ENCODE measurements around the gene RNF213. TPM values are rescaled to one million over a fixed set of nuclear protein-coding genes. Genes with fewer than 3 reads are reported as not detected.

Gene RNF213
- total RNA-seq, 2 donors from 2014 or later = 98.8 to 136 TPM

DNA sequence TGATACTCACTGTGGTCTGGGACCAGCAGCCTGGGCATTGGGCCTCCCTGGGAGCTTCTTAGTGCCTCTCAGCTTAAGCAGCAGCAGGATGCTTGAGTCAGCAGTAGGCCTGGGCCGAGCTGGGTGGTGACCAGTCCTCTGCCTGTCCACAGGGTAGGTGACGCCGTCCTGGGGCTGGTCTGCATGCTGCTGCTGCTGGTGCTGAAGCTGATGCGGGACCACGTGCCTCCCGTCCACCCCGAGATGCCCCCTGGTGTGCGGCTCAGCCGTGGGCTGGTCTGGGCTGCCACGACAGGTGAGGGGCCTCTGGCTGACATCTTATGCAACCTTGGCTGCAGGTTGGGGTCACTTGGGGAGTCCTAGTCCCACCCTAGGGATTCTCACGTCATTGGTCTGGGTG lies 33.0 kb upstream of the RNF213 start:
- Mint-ChIP-seq H3K27me3 (ENCODE audit: insufficient read depth) (no peaks in the 10 kb centered on the region), H3K27ac (no peak overlapping the region), H3K4me3 (no peak overlapping the region), H3K9me3 (peaks cover 21% of the 10 kb centered on the region), H3K36me3 (ENCODE audit: low read depth) (peaks cover 57% of the 10 kb centered on the region), H3K4me1 (peaks cover 10% of the 10 kb centered on the region)
- Histone ChIP-seq H3K4me3 (ENCODE audit: low read length) (no peak overlapping the region), H3K27ac (ENCODE audit: low read depth, low read length) (no peak overlapping the region), H3K27me3 (ENCODE audit: control insufficient read depth, insufficient read depth, low read length, poor library complexity, severe bottlenecking) (no peaks in the 10 kb centered on the region), H3K9me3 (ENCODE audit: control insufficient read depth, low read length) (peaks cover 21% of the 10 kb centered on the region), H3K9ac (ENCODE audit: extremely low read depth, low read length, poor library complexity, severe bottlenecking) (no peak overlapping the region), H3K4me1 (ENCODE audit: control insufficient read depth, insufficient read depth, low read length) (no peaks in the 10 kb centered on the region), H3K36me3 (ENCODE audit: control insufficient read depth, insufficient read depth, low read length) (peaks cover 64% of the 10 kb centered on the region)
- TF ChIP-seq, protein P1, sequence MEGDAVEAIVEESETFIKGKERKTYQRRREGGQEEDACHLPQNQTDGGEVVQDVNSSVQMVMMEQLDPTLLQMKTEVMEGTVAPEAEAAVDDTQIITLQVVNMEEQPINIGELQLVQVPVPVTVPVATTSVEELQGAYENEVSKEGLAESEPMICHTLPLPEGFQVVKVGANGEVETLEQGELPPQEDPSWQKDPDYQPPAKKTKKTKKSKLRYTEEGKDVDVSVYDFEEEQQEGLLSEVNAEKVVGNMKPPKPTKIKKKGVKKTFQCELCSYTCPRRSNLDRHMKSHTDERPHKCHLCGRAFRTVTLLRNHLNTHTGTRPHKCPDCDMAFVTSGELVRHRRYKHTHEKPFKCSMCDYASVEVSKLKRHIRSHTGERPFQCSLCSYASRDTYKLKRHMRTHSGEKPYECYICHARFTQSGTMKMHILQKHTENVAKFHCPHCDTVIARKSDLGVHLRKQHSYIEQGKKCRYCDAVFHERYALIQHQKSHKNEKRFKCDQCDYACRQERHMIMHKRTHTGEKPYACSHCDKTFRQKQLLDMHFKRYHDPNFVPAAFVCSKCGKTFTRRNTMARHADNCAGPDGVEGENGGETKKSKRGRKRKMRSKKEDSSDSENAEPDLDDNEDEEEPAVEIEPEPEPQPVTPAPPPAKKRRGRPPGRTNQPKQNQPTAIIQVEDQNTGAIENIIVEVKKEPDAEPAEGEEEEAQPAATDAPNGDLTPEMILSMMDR (conservative IDR thresholded peaks at IDR 0.05) = no peak
- DNase-seq = peak; percentile 48
- 95 to 97% methylated on average over 10 to 11 of the region's 11 CpGs for WGBS, 2 experiments (ENCODE audit: insufficient coverage in 1 of 2, insufficient read length in 1 of 2)

DNA sequence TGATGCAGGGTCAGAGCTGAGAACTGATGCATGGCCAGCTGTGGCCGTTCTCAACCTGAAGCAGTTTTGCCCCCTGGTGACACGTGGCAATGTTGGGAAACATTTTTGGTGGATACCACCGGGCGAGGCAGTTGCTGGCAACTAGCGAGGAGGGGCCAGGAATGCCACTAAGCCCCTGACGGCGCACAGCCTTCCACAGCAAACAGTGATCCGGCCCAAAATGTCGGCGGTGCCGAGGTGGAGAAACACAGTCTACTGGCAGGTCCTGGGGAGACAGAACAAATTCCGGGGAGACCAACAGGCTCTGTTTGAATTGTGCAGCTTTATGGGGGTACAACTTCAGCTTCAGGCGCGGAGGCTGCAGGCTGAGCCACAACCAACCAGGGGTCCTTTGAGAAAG lies 32.2 kb upstream of the RNF213 start:
- H3K36me3 Mint-ChIP-seq (ENCODE audit: low read depth) = peaks cover 58% of the 10 kb centered on the region

DNA sequence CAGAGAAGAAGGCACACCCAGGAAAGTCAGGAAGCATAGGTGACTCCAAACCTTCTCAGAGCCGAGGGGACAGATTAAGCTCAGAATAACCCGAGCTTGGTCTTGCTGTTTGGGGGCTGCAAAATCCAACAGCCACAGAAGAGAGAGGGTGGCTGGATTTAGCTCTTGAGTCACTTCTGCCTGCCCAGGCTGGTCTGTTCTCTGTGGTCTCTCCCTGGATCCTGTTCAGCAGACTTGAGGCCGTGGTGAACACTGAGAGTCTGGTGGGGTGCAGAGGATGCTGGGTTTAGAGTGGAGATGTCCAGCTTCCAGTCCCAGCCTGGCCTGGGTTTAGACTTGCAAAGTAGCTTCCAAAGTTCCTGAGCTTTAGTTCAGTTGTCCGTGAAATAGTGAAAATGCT lies 31.6 kb upstream of the RNF213 start:
- peaks cover 29% of the 10 kb centered on the region for H3K9me3 Mint-ChIP-seq
- peaks cover 60% of the 10 kb centered on the region for H3K36me3 Mint-ChIP-seq (ENCODE audit: low read depth)
- H3K27ac Mint-ChIP-seq = no peak overlapping the region
- no peak overlapping the region for H3K9ac ChIP-seq (ENCODE audit: extremely low read depth, low read length, poor library complexity, severe bottlenecking)
- no peaks in the 10 kb centered on the region for H3K4me1 ChIP-seq (ENCODE audit: control insufficient read depth, insufficient read depth, low read length)
- no peak overlapping the region for H3K27ac ChIP-seq (ENCODE audit: low read depth, low read length)
- WGBS, 2 experiments (ENCODE audit: insufficient coverage in 1 of 2, insufficient read length in 1 of 2) = 93 to 96% methylated on average over 3 to 4 of the region's 4 CpGs
- peaks cover 25% of the 10 kb centered on the region for H3K9me3 ChIP-seq (ENCODE audit: control insufficient read depth, low read length)
- peaks cover 8% of the 10 kb centered on the region for H3K4me1 Mint-ChIP-seq
- H3K36me3 ChIP-seq (ENCODE audit: control insufficient read depth, insufficient read depth, low read length) = peaks cover 62% of the 10 kb centered on the region
- H3K4me3 Mint-ChIP-seq = no peak overlapping the region
- no peaks in the 10 kb centered on the region for H3K27me3 ChIP-seq (ENCODE audit: control insufficient read depth, insufficient read depth, low read length, poor library complexity, severe bottlenecking)
- no peak for DNase-seq
- TF ChIP-seq, protein P1 (conservative IDR thresholded peaks at IDR 0.05) = no peak
- no peak overlapping the region for H3K4me3 ChIP-seq (ENCODE audit: low read length)
- H3K27me3 Mint-ChIP-seq (ENCODE audit: insufficient read depth) = no peaks in the 10 kb centered on the region

More for the DNA sequence above, 32.2 kb upstream of the RNF213 start:
- no peak overlapping the region for H3K9ac ChIP-seq (ENCODE audit: extremely low read depth, low read length, poor library complexity, severe bottlenecking)
- Mint-ChIP-seq H3K27ac (no peak overlapping the region), H3K27me3 (ENCODE audit: insufficient read depth) (no peaks in the 10 kb centered on the region), H3K4me1 (peaks cover 10% of the 10 kb centered on the region), H3K4me3 (no peak overlapping the region), H3K9me3 (peaks cover 27% of the 10 kb centered on the region)
- no peak overlapping the region for H3K27ac ChIP-seq (ENCODE audit: low read depth, low read length)
- 88 to 89% methylated on average over 12 to 14 of the region's 14 CpGs for WGBS, 2 experiments (ENCODE audit: insufficient coverage in 1 of 2, insufficient read length in 1 of 2)
- H3K4me1 ChIP-seq (ENCODE audit: control insufficient read depth, insufficient read depth, low read length) = no peaks in the 10 kb centered on the region
- TF ChIP-seq, protein P1 (conservative IDR thresholded peaks at IDR 0.05) = no peak
- no peaks in the 10 kb centered on the region for H3K27me3 ChIP-seq (ENCODE audit: control insufficient read depth, insufficient read depth, low read length, poor library complexity, severe bottlenecking)
- no peak overlapping the region for H3K4me3 ChIP-seq (ENCODE audit: low read length)
- peaks cover 25% of the 10 kb centered on the region for H3K9me3 ChIP-seq (ENCODE audit: control insufficient read depth, low read length)
- H3K36me3 ChIP-seq (ENCODE audit: control insufficient read depth, insufficient read depth, low read length) = peaks cover 64% of the 10 kb centered on the region
- no peak for DNase-seq
